ENCODE results near the gene CFAP52.
"Not testable (repeated sequence)": the region's sequence is repeated elsewhere in the genome, so short reads cannot be mapped to it uniquely, and the experiment has no call there.

DNA sequence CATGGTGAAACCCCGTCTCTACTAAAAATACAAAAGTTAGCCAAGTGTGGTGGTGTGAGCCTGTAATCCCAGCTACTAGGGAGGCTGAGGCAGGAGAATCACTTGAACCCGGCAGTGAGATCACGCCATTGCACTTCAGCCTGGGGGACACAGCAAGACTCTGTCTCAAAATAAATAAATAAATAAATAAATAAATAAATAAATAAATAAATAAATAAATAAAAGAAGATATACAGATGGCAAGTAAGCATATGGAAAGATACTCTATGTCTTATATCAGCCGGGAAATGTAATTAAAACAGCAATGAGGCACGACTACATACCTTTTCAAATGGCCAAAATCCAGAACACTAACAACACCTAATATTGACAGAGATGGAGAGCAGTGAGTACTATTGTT, 28.1 kb downstream of the CFAP52 start:
- TF ChIP-seq, protein P1, sequence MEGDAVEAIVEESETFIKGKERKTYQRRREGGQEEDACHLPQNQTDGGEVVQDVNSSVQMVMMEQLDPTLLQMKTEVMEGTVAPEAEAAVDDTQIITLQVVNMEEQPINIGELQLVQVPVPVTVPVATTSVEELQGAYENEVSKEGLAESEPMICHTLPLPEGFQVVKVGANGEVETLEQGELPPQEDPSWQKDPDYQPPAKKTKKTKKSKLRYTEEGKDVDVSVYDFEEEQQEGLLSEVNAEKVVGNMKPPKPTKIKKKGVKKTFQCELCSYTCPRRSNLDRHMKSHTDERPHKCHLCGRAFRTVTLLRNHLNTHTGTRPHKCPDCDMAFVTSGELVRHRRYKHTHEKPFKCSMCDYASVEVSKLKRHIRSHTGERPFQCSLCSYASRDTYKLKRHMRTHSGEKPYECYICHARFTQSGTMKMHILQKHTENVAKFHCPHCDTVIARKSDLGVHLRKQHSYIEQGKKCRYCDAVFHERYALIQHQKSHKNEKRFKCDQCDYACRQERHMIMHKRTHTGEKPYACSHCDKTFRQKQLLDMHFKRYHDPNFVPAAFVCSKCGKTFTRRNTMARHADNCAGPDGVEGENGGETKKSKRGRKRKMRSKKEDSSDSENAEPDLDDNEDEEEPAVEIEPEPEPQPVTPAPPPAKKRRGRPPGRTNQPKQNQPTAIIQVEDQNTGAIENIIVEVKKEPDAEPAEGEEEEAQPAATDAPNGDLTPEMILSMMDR (conservative IDR thresholded peaks at IDR 0.05; ENCODE audit: low read depth in 2 of 2) = not testable (repeated sequence)
- TF ChIP-seq, protein P2, sequence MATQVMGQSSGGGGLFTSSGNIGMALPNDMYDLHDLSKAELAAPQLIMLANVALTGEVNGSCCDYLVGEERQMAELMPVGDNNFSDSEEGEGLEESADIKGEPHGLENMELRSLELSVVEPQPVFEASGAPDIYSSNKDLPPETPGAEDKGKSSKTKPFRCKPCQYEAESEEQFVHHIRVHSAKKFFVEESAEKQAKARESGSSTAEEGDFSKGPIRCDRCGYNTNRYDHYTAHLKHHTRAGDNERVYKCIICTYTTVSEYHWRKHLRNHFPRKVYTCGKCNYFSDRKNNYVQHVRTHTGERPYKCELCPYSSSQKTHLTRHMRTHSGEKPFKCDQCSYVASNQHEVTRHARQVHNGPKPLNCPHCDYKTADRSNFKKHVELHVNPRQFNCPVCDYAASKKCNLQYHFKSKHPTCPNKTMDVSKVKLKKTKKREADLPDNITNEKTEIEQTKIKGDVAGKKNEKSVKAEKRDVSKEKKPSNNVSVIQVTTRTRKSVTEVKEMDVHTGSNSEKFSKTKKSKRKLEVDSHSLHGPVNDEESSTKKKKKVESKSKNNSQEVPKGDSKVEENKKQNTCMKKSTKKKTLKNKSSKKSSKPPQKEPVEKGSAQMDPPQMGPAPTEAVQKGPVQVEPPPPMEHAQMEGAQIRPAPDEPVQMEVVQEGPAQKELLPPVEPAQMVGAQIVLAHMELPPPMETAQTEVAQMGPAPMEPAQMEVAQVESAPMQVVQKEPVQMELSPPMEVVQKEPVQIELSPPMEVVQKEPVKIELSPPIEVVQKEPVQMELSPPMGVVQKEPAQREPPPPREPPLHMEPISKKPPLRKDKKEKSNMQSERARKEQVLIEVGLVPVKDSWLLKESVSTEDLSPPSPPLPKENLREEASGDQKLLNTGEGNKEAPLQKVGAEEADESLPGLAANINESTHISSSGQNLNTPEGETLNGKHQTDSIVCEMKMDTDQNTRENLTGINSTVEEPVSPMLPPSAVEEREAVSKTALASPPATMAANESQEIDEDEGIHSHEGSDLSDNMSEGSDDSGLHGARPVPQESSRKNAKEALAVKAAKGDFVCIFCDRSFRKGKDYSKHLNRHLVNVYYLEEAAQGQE (IDR thresholded peaks at IDR 0.05; ENCODE audit: unreplicated experiment) = not testable (repeated sequence)
- not testable (repeated sequence) for TF ChIP-seq JUNB (IDR thresholded peaks at IDR 0.05; ENCODE audit: unreplicated experiment); CREB1 (CRISPR knock-in tag; IDR thresholded peaks at IDR 0.05; ENCODE audit: low read depth); EZH2 (IDR thresholded peaks at IDR 0.05; ENCODE audit: low read depth, unreplicated experiment); ZNF331 (CRISPR knock-in tag; IDR thresholded peaks at IDR 0.05; ENCODE audit: low read depth); POLR2AphosphoS5 (IDR thresholded peaks at IDR 0.05; ENCODE audit: low read depth); EZH2phosphoT487 (IDR thresholded peaks at IDR 0.05; ENCODE audit: unreplicated experiment); ZNF114 (CRISPR knock-in tag; IDR thresholded peaks at IDR 0.05); STAT1 (IDR thresholded peaks at IDR 0.05; ENCODE audit: unreplicated experiment)
- TF ChIP-seq, protein P3, sequence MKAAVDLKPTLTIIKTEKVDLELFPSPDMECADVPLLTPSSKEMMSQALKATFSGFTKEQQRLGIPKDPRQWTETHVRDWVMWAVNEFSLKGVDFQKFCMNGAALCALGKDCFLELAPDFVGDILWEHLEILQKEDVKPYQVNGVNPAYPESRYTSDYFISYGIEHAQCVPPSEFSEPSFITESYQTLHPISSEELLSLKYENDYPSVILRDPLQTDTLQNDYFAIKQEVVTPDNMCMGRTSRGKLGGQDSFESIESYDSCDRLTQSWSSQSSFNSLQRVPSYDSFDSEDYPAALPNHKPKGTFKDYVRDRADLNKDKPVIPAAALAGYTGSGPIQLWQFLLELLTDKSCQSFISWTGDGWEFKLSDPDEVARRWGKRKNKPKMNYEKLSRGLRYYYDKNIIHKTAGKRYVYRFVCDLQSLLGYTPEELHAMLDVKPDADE (IDR thresholded peaks at IDR 0.05) = not testable (repeated sequence)
- TF ChIP-seq, protein P4, sequence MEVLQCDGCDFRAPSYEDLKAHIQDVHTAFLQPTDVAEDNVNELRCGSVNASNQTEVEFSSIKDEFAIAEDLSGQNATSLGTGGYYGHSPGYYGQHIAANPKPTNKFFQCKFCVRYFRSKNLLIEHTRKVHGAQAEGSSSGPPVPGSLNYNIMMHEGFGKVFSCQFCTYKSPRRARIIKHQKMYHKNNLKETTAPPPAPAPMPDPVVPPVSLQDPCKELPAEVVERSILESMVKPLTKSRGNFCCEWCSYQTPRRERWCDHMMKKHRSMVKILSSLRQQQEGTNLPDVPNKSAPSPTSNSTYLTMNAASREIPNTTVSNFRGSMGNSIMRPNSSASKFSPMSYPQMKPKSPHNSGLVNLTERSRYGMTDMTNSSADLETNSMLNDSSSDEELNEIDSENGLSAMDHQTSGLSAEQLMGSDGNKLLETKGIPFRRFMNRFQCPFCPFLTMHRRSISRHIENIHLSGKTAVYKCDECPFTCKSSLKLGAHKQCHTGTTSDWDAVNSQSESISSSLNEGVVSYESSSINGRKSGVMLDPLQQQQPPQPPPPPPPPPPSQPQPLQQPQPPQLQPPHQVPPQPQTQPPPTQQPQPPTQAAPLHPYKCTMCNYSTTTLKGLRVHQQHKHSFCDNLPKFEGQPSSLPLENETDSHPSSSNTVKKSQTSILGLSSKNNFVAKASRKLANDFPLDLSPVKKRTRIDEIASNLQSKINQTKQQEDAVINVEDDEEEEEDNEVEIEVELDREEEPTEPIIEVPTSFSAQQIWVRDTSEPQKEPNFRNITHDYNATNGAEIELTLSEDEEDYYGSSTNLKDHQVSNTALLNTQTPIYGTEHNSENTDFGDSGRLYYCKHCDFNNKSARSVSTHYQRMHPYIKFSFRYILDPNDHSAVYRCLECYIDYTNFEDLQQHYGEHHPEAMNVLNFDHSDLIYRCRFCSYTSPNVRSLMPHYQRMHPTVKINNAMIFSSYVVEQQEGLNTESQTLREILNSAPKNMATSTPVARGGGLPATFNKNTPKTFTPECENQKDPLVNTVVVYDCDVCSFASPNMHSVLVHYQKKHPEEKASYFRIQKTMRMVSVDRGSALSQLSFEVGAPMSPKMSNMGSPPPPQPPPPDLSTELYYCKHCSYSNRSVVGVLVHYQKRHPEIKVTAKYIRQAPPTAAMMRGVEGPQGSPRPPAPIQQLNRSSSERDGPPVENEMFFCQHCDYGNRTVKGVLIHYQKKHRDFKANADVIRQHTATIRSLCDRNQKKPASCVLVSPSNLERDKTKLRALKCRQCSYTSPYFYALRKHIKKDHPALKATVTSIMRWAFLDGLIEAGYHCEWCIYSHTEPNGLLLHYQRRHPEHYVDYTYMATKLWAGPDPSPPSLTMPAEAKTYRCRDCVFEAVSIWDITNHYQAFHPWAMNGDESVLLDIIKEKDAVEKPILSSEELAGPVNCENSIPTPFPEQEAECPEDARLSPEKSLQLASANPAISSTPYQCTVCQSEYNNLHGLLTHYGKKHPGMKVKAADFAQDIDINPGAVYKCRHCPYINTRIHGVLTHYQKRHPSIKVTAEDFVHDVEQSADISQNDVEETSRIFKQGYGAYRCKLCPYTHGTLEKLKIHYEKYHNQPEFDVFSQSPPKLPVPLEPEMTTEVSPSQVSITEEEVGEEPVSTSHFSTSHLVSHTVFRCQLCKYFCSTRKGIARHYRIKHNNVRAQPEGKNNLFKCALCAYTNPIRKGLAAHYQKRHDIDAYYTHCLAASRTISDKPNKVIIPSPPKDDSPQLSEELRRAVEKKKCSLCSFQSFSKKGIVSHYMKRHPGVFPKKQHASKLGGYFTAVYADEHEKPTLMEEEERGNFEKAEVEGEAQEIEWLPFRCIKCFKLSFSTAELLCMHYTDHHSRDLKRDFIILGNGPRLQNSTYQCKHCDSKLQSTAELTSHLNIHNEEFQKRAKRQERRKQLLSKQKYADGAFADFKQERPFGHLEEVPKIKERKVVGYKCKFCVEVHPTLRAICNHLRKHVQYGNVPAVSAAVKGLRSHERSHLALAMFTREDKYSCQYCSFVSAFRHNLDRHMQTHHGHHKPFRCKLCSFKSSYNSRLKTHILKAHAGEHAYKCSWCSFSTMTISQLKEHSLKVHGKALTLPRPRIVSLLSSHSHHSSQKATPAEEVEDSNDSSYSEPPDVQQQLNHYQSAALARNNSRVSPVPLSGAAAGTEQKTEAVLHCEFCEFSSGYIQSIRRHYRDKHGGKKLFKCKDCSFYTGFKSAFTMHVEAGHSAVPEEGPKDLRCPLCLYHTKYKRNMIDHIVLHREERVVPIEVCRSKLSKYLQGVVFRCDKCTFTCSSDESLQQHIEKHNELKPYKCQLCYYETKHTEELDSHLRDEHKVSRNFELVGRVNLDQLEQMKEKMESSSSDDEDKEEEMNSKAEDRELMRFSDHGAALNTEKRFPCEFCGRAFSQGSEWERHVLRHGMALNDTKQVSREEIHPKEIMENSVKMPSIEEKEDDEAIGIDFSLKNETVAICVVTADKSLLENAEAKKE (CRISPR knock-in tag; IDR thresholded peaks at IDR 0.05) = not testable (repeated sequence)
